IPS-18a (cell line): ENCODE results near the gene CEACAM7.

Experiments
- H3K27ac ChIP-seq: one replicate; pipeline ENCODE4 v1.5.1; 2013; ENCODE audit warnings: low read length
- H3K27me3 ChIP-seq: one replicate; pipeline ENCODE4 v1.6.1; 2013; ENCODE audit warnings: mild to moderate bottlenecking, low read length; ENCODE audit not compliant: control insufficient read depth, insufficient read depth
- H3K36me3 ChIP-seq: one replicate; pipeline ENCODE4 v1.6.1; 2013; ENCODE audit warnings: low read depth, low read length; ENCODE audit not compliant: control insufficient read depth
- H3K4me1 ChIP-seq: one replicate; pipeline ENCODE4 v1.6.1; 2013; ENCODE audit warnings: low read depth, low read length; ENCODE audit not compliant: control insufficient read depth
- H3K4me3 ChIP-seq: one replicate; pipeline ENCODE4 v1.5.1; 2013; ENCODE audit warnings: low read length
- H3K9ac ChIP-seq: one replicate; pipeline ENCODE4 v1.6.1; 2013; ENCODE audit warnings: mild to moderate bottlenecking, low read length, moderate library complexity
- H3K9me3 ChIP-seq: one replicate; pipeline ENCODE4 v1.6.1; 2013; ENCODE audit warnings: low read depth, low read length; ENCODE audit not compliant: control insufficient read depth

Gene CEACAM7

GRCh38 chr19:41708481-41708880 is 20.4 kb upstream of the CEACAM7 start, which contains the start of gene CEACAM5:
TSS of gene CEACAM5 (plus strand) at chr19:41708626. CDS start at chr19:41708732, 106 bp downstream.
- Histone ChIP-seq H3K27ac (no peak within 1 kb of the TSS), H3K27me3 (peaks cover 5% of the 10 kb centered on the region), H3K4me1 (no peaks in the 10 kb centered on the region), H3K4me3 (no peak within 1 kb of the TSS), H3K36me3 (no peaks in the 10 kb centered on the region), H3K9ac (no peak within 1 kb of the TSS), H3K9me3 (no peaks in the 10 kb centered on the region)

GRCh38 chr19:41707871-41708371 is 19.9 kb upstream of the CEACAM7 start:
- Histone ChIP-seq H3K27ac (no peak overlapping the region), H3K4me1 (no peaks in the 10 kb centered on the region), H3K4me3 (no peak overlapping the region), H3K27me3 (peaks cover 5% of the 10 kb centered on the region), H3K36me3 (no peaks in the 10 kb centered on the region), H3K9me3 (no peaks in the 10 kb centered on the region), H3K9ac (no peak overlapping the region)

GRCh38 chr19:41707502-41707812 is 19.4 kb upstream of the CEACAM7 start:
- no peaks in the 10 kb centered on the region for H3K4me1 ChIP-seq
- no peaks in the 10 kb centered on the region for H3K36me3 ChIP-seq
- peaks cover 5% of the 10 kb centered on the region for H3K27me3 ChIP-seq
- no peaks in the 10 kb centered on the region for H3K9me3 ChIP-seq
- no peak overlapping the region for H3K4me3 ChIP-seq
- H3K27ac ChIP-seq = no peak overlapping the region
- no peak overlapping the region for H3K9ac ChIP-seq

GRCh38 chr19:41706741-41707501 is 18.9 kb upstream of the CEACAM7 start:
- Histone ChIP-seq H3K36me3 (no peaks in the 10 kb centered on the region), H3K9ac (no peak overlapping the region), H3K9me3 (no peaks in the 10 kb centered on the region), H3K4me3 (no peak overlapping the region), H3K27me3 (peaks cover 5% of the 10 kb centered on the region), H3K4me1 (no peaks in the 10 kb centered on the region), H3K27ac (no peak overlapping the region)

- peaks cover 5% of the 10 kb centered on the region for H3K27me3 ChIP-seq
- no peaks in the 10 kb centered on the region for H3K4me1 ChIP-seq
These were observed 17.5 kb upstream of the CEACAM7 start for GRCh38 chr19:41705393-41706174.

GRCh38 chr19:41703602-41704293 is 15.7 kb upstream of the CEACAM7 start:
- Histone ChIP-seq H3K27ac (no peak overlapping the region), H3K4me1 (no peaks in the 10 kb centered on the region)

More at GRCh38 chr19:41705393-41706174, 17.5 kb upstream of the CEACAM7 start:
- Histone ChIP-seq H3K27ac (no peak overlapping the region), H3K4me3 (no peak overlapping the region), H3K36me3 (no peaks in the 10 kb centered on the region), H3K9ac (no peak overlapping the region), H3K9me3 (no peaks in the 10 kb centered on the region)

GRCh38 chr19:41702171-41702651 is 14.1 kb upstream of the CEACAM7 start:
- H3K27ac ChIP-seq = no peak overlapping the region

More at GRCh38 chr19:41703602-41704293, 15.7 kb upstream of the CEACAM7 start:
- H3K36me3 ChIP-seq = no peaks in the 10 kb centered on the region
- H3K9ac ChIP-seq = no peak overlapping the region
- H3K4me3 ChIP-seq = no peak overlapping the region
- H3K27me3 ChIP-seq = peaks cover 5% of the 10 kb centered on the region
- no peaks in the 10 kb centered on the region for H3K9me3 ChIP-seq

GRCh38 chr19:41701401-41702075 is 13.5 kb upstream of the CEACAM7 start:
- H3K9me3 ChIP-seq = no peaks in the 10 kb centered on the region
- H3K27ac ChIP-seq = no peak overlapping the region
- no peak overlapping the region for H3K4me3 ChIP-seq
- H3K4me1 ChIP-seq = no peaks in the 10 kb centered on the region
- H3K9ac ChIP-seq = no peak overlapping the region
- no peaks in the 10 kb centered on the region for H3K36me3 ChIP-seq
- H3K27me3 ChIP-seq = peaks cover 5% of the 10 kb centered on the region

More at GRCh38 chr19:41702171-41702651, 14.1 kb upstream of the CEACAM7 start:
- Histone ChIP-seq H3K9me3 (no peaks in the 10 kb centered on the region), H3K36me3 (no peaks in the 10 kb centered on the region), H3K4me3 (no peak overlapping the region), H3K9ac (no peak overlapping the region), H3K4me1 (no peaks in the 10 kb centered on the region), H3K27me3 (peaks cover 5% of the 10 kb centered on the region)

GRCh38 chr19:41700381-41701195 is 12.5 kb upstream of the CEACAM7 start:
- H3K4me1 ChIP-seq = no peaks in the 10 kb centered on the region
- no peak overlapping the region for H3K4me3 ChIP-seq
- no peaks in the 10 kb centered on the region for H3K36me3 ChIP-seq
- no peak overlapping the region for H3K27ac ChIP-seq
- H3K9ac ChIP-seq = no peak overlapping the region
- no peaks in the 10 kb centered on the region for H3K9me3 ChIP-seq
- peaks cover 5% of the 10 kb centered on the region for H3K27me3 ChIP-seq

- Histone ChIP-seq H3K4me3 (no peak overlapping the region), H3K27ac (no peak overlapping the region), H3K4me1 (no peaks in the 10 kb centered on the region), H3K27me3 (peaks cover 4% of the 10 kb centered on the region), H3K9ac (no peak overlapping the region), H3K9me3 (no peaks in the 10 kb centered on the region), H3K36me3 (no peaks in the 10 kb centered on the region)
These were observed 11.9 kb upstream of the CEACAM7 start for GRCh38 chr19:41699968-41700323.
